ENCODE measurements around the gene KMT2D.

The KMT2D gene

GRCh38 chr12:49034286-49034622, 26.3 kb downstream of the KMT2D start:
- H3K4me3 ChIP-seq (ENCODE audit: low read length) = no peak overlapping the region
- TF ChIP-seq CTCF (IDR thresholded peaks at IDR 0.05; ENCODE audit: insufficient read depth, low read depth, low read length, missing control alignments) = no peak
- DNase-seq (ENCODE audit: low read depth) = no peak

- no peak for TF ChIP-seq CTCF (IDR thresholded peaks at IDR 0.05; ENCODE audit: insufficient read depth, low read depth, low read length, missing control alignments)
- H3K4me3 ChIP-seq (ENCODE audit: low read length) = no peak overlapping the region
- DNase-seq (ENCODE audit: low read depth) = no peak
These were observed 26.8 kb downstream of the KMT2D start for GRCh38 chr12:49033611-49034285.

GRCh38 chr12:49032679-49033447, 27.7 kb downstream of the KMT2D start:
- no peak for TF ChIP-seq CTCF (IDR thresholded peaks at IDR 0.05; ENCODE audit: insufficient read depth, low read depth, low read length, missing control alignments)
- H3K4me3 ChIP-seq (ENCODE audit: low read length) = no peak overlapping the region
- no peak for DNase-seq (ENCODE audit: low read depth)

- no peak for DNase-seq (ENCODE audit: low read depth)
- no peak overlapping the region for H3K4me3 ChIP-seq (ENCODE audit: low read length)
- TF ChIP-seq CTCF (IDR thresholded peaks at IDR 0.05; ENCODE audit: insufficient read depth, low read depth, low read length, missing control alignments) = no peak
These were observed 28.3 kb downstream of the KMT2D start for GRCh38 chr12:49032276-49032675.

- DNase-seq (ENCODE audit: low read depth) = no peak
- no peak for TF ChIP-seq CTCF (IDR thresholded peaks at IDR 0.05; ENCODE audit: insufficient read depth, low read depth, low read length, missing control alignments)
- no peak overlapping the region for H3K4me3 ChIP-seq (ENCODE audit: low read length)
These were observed 28.9 kb downstream of the KMT2D start for GRCh38 chr12:49031573-49032161.

GRCh38 chr12:49030714-49031572, 29.7 kb downstream of the KMT2D start:
- H3K4me3 ChIP-seq (ENCODE audit: low read length) = no peak overlapping the region
- TF ChIP-seq CTCF (IDR thresholded peaks at IDR 0.05; ENCODE audit: insufficient read depth, low read depth, low read length, missing control alignments) = no peak
- no peak for DNase-seq (ENCODE audit: low read depth)

Data from epithelial cell of esophagus (primary cell).